ENCODE data around the gene PIGR.

The PIGR gene

DNA sequence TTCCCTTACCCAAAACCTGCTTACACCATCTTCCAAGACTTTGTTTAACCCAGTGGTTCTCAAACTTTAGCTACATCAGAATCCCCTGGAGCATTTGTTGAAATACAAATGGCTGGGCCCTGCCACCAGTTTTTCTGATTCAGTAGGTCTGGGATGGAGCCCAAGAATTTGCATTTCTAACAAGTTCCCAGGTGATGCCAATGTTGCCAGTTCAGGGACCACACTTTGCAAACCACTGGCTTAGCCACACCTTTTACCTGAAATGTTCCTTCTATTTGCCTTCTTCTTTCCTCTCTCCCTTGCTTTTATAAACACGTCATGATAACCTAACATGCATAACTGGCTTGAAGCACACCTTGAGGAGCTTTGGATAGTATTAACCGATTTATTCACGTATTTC is 40.1 kb upstream of the PIGR start:
- no peaks in the 10 kb centered on the region for H3K9me3 ChIP-seq (ENCODE audit: insufficient read depth, low read length)
- no peaks in the 10 kb centered on the region for H3K36me3 ChIP-seq (replicated peaks; ENCODE audit: low read depth, low read length)
- no peak for TF ChIP-seq CTCF (IDR thresholded peaks at IDR 0.05; ENCODE audit: low read depth, low read length)
- TF ChIP-seq EZH2phosphoT487 (IDR thresholded peaks at IDR 0.05; ENCODE audit: low read depth): no peak
- no peak overlapping the region for H3K9ac ChIP-seq (ENCODE audit: low read length)
- peaks cover 16% of the 10 kb centered on the region for H3K27me3 ChIP-seq (ENCODE audit: low read depth, low read length)
- no peak overlapping the region for H3K27ac ChIP-seq (ENCODE audit: low read length)
- H3K4me2 ChIP-seq (ENCODE audit: low read length): no peak overlapping the region
- H4K20me1 ChIP-seq (ENCODE audit: insufficient read depth, low read length): no peaks in the 10 kb centered on the region
- H3K4me3 ChIP-seq (ENCODE audit: low read length): no peak overlapping the region
- H3K4me1 ChIP-seq (ENCODE audit: low read length): peaks cover 14% of the 10 kb centered on the region
- H3K79me2 ChIP-seq (ENCODE audit: low read length): no peaks in the 10 kb centered on the region
- H2AFZ ChIP-seq (ENCODE audit: low read depth, low read length): no peak overlapping the region

DNA sequence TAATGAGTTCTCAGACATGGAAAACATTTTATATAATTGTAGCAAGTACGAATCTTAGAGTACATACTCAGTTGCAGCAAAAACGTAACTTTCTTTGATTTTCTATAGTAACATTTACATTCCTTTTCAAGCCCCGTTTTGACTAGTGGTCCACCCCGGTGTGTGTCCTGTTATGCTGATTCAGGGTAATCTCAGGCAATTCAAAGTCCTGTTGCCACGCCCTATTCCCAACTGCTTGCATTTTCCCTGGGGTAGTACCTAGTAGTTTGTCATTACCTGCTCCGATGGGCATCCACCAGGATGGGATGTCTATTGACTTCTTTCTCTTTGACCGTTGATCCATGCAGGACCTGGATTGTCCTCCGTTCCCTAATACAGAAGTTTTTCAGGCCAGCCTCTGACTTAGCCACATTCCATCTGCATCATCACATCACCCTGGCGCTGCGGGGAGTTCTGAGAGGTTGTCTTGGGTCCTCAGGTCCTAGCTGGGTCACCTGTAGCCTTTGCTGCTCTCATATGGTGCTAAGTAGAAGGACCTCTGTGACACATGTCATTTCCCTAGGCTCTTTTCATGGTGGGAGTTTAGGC is 39.0 kb upstream of the PIGR start:
- Histone ChIP-seq H3K79me2 (ENCODE audit: low read length) (no peaks in the 10 kb centered on the region), H3K27ac (ENCODE audit: low read length) (no peak overlapping the region), H3K4me1 (ENCODE audit: low read length) (peaks cover 26% of the 10 kb centered on the region), H3K4me2 (ENCODE audit: low read length) (no peak overlapping the region), H3K36me3 (replicated peaks; ENCODE audit: low read depth, low read length) (no peaks in the 10 kb centered on the region), H4K20me1 (ENCODE audit: insufficient read depth, low read length) (no peaks in the 10 kb centered on the region), H2AFZ (ENCODE audit: low read depth, low read length) (no peak overlapping the region), H3K9me3 (ENCODE audit: insufficient read depth, low read length) (no peaks in the 10 kb centered on the region), H3K9ac (ENCODE audit: low read length) (no peak overlapping the region), H3K27me3 (ENCODE audit: low read depth, low read length) (peaks cover 16% of the 10 kb centered on the region), H3K4me3 (ENCODE audit: low read length) (no peak overlapping the region)
- TF ChIP-seq EZH2phosphoT487 (IDR thresholded peaks at IDR 0.05; ENCODE audit: low read depth) (no peak), CTCF (IDR thresholded peaks at IDR 0.05; ENCODE audit: low read depth, low read length) (no peak)

- H3K4me2 ChIP-seq (ENCODE audit: low read length): no peak overlapping the region
- TF ChIP-seq CTCF (IDR thresholded peaks at IDR 0.05; ENCODE audit: low read depth, low read length) (peak; percentile 99), EZH2phosphoT487 (IDR thresholded peaks at IDR 0.05; ENCODE audit: low read depth) (no peak)
- peaks cover 12% of the 10 kb centered on the region for H3K27me3 ChIP-seq (ENCODE audit: low read depth, low read length)
- H3K36me3 ChIP-seq (replicated peaks; ENCODE audit: low read depth, low read length): no peaks in the 10 kb centered on the region
- H4K20me1 ChIP-seq (ENCODE audit: insufficient read depth, low read length): no peaks in the 10 kb centered on the region
- no peak overlapping the region for H3K27ac ChIP-seq (ENCODE audit: low read length)
- H2AFZ ChIP-seq (ENCODE audit: low read depth, low read length): no peak overlapping the region
- H3K79me2 ChIP-seq (ENCODE audit: low read length): no peaks in the 10 kb centered on the region
- H3K9ac ChIP-seq (ENCODE audit: low read length): no peak overlapping the region
- peaks cover 40% of the 10 kb centered on the region for H3K4me1 ChIP-seq (ENCODE audit: low read length)
- no peak overlapping the region for H3K4me3 ChIP-seq (ENCODE audit: low read length)
- no peaks in the 10 kb centered on the region for H3K9me3 ChIP-seq (ENCODE audit: insufficient read depth, low read length)
Measured at GRCh38 chr1:206982216-206982615, 36.0 kb upstream of the PIGR start.

DNA sequence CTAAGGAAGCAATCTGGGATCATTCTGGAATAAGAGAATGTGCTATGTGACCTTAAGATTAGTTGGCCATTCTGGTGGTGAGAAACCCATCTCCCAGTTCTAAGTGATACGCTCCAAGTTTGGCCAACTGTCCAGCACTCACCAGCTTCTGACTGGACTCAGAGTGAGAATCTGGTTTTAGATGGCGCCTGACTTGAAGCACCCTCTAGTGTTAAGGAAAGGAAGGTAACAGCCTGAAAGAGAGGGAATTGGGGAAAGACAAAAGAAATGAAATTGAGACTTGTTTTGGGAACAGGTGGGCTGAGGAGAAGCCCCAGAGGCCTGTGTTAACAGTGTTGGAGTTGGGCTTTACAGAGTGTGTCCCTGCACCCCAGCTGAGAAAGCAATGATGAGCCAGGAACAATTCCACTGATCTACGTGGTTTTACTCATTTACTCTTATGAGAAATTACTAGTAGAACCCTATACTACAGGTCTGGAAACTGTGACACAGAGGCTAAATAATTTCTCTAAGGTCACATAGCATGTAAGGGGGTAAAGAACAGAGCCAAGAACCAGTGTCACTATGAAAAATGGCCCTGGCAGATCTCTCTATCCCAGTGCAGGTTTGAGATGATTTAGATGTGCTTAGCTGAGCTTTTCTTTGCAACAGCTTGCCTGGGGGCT is 33.2 kb upstream of the PIGR start:
- Histone ChIP-seq H3K9me3 (ENCODE audit: insufficient read depth, low read length) (no peaks in the 10 kb centered on the region), H3K4me3 (ENCODE audit: low read length) (no peak overlapping the region), H3K4me2 (ENCODE audit: low read length) (peak overlapping the region; percentile 35), H4K20me1 (ENCODE audit: insufficient read depth, low read length) (no peaks in the 10 kb centered on the region), H3K27ac (ENCODE audit: low read length) (no peak overlapping the region), H2AFZ (ENCODE audit: low read depth, low read length) (peak overlapping the region; percentile 71), H3K4me1 (ENCODE audit: low read length) (peaks cover 44% of the 10 kb centered on the region), H3K9ac (ENCODE audit: low read length) (peak overlapping the region; percentile 42; the same call in 1 of the 2 replicates), H3K27me3 (ENCODE audit: low read depth, low read length) (peaks cover 12% of the 10 kb centered on the region), H3K36me3 (replicated peaks; ENCODE audit: low read depth, low read length) (no peaks in the 10 kb centered on the region), H3K79me2 (ENCODE audit: low read length) (no peaks in the 10 kb centered on the region)
- peak; percentile 97 for TF ChIP-seq CTCF (IDR thresholded peaks at IDR 0.05; ENCODE audit: low read depth, low read length)
- TF ChIP-seq EZH2phosphoT487 (IDR thresholded peaks at IDR 0.05; ENCODE audit: low read depth): no peak
